KG1 (cell line): ENCODE measurements around the gene PRSS23.
A peak's percentile ranks its signal among the peaks of the same experiment; 100 is the strongest.

Experiments
- DNase-seq: peaks from one replicate; lab custom pipeline; 2025; lab: John Stamatoyannopoulos, UW

Gene PRSS23

GRCh38 chr11:86790867-86791849, 9.2 kb upstream of the PRSS23 start:
- no peak for DNase-seq

- no peak for DNase-seq
These were observed 8.2 kb upstream of the PRSS23 start for GRCh38 chr11:86792150-86792549.

GRCh38 chr11:86793307-86793706, 7.0 kb upstream of the PRSS23 start:
- no peak for DNase-seq

- no peak for DNase-seq
These were observed 4.8 kb upstream of the PRSS23 start for GRCh38 chr11:86795511-86795910.

GRCh38 chr11:86795949-86796348, 4.4 kb upstream of the PRSS23 start:
- DNase-seq, result no peak

GRCh38 chr11:86797133-86797532, 3.2 kb upstream of the PRSS23 start:
- no peak for DNase-seq

- DNase-seq, result no peak
These were observed 1.4 kb upstream of the PRSS23 start for GRCh38 chr11:86798988-86799387.

GRCh38 chr11:86799680-86800075, 664 bp upstream of the PRSS23 start:
- DNase-seq, result no peak

- peak; percentile 66 for DNase-seq
These were observed 574 bp downstream of the PRSS23 start for GRCh38 chr11:86800960-86801272.

GRCh38 chr11:86801364-86801763, 1.0 kb downstream of the PRSS23 start:
- DNase-seq, result peak; percentile 66

GRCh38 chr11:86802146-86802545, 1.8 kb downstream of the PRSS23 start:
- no peak for DNase-seq

GRCh38 chr11:86802601-86803051, 2.3 kb downstream of the PRSS23 start:
- DNase-seq, result peak; percentile 13

- DNase-seq, result no peak
These were observed 3.0 kb downstream of the PRSS23 start for GRCh38 chr11:86803136-86804045.

- no peak for DNase-seq
These were observed 4.6 kb downstream of the PRSS23 start for GRCh38 chr11:86804951-86805350.

GRCh38 chr11:86805873-86806310, 5.5 kb downstream of the PRSS23 start:
- no peak for DNase-seq

- DNase-seq, result no peak
These were observed 6.6 kb downstream of the PRSS23 start for GRCh38 chr11:86806903-86807302.

- DNase-seq, result no peak
These were observed 7.0 kb downstream of the PRSS23 start for GRCh38 chr11:86807360-86807759.

- DNase-seq, result no peak
These were observed 9.2 kb downstream of the PRSS23 start for GRCh38 chr11:86809561-86809960.

GRCh38 chr11:86810288-86810687, 9.9 kb downstream of the PRSS23 start:
- DNase-seq, result no peak

- no peak for DNase-seq
These were observed 11.4 kb downstream of the PRSS23 start for GRCh38 chr11:86811637-86812321.

- no peak for DNase-seq
These were observed 12.0 kb downstream of the PRSS23 start for GRCh38 chr11:86812322-86812670.

- no peak for DNase-seq
These were observed 12.6 kb downstream of the PRSS23 start for GRCh38 chr11:86812981-86813380.
